ENCODE data around the gene PARP14.
"Not testable (repeated sequence)": the region's sequence is repeated elsewhere in the genome, so short reads cannot be mapped to it uniquely, and the experiment has no call there.

The PARP14 gene

DNA sequence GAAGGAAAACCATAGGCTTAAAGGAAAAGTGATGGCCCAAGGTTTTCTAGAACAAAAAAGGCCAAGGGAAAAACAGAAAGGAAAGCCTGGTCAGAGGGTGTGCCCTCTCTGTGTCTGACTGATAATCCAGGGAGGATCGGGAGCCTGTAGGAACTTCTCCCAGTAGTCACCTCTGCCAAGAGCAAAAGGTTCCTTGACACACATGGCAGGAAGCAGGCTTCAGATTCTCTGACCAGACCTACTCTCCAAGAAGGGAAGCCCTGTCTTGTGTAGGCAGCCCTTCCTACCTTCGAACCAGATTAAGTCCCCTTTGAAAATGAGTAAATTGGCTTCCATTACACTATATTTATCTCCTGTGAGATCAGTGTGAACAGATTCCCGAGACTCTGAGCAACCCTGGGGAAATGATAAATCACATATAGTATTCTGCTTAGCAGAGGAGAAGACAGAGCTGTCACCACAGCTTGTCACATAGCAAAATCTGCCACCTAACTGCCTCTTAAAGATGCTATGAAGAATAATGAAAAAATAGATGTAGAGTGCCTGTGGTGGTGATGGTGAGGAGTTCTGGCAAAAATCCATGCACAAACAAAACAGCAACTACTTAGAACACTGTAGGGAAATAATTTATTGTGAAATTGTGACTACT is 38.8 kb downstream of the PARP14 start:
- no peak for DNase-seq

DNA sequence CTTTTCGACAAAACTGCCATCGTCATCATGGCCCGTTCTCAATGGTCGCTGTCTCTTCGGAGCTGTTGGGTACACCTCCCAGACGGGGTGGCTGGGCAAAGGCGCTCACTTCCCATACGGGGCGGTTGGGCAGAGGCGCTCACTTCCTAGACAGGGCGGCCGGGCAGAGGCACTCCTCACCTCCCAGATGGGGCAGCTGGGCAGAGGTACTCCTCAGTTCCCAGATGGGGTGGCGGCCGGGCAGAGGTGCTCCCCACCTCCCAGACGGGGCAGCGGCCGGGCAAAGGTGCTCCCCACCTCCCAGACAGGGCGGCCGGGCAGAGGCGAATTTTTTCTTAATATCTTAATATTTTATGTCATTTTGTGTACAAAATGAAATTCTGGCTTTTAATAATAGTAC is 44.5 kb downstream of the PARP14 start:
- no peak for DNase-seq

DNA sequence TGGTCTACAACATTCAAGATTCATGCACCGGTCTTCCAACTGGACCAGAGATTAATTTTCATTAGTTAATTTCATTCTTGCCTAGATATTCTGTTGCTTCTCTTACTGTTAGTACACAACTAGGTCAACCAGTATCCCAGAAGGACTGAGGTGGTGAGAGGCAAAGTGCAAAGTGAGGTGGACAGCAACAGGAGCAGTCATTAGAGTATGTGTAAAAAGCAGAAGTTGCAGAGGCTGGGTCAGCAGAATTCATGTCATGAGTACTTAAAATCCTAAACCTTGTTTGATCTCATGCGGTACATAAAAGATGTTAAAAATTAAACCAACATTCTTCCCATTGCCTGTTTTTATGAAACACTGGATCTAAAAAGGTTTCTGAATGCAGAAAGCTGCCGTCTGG is 46.7 kb downstream of the PARP14 start:
- DNase-seq, result no peak

DNA sequence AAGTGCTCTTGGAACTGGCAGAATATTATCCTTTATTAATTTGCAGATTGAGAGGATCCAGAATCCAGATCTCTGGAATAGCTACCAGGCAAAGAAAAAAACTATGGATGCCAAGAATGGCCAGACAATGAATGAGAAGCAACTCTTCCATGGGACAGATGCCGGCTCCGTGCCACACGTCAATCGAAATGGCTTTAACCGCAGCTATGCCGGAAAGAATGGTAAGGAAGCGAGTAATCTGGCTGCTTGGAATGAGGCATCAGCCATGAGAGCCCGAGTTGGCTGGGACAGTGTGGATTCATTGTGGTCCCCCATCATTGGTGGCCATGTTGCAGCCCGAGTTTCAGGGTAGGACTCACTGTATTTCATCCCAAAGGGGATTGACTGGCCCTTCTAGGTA is 47.1 kb downstream of the PARP14 start:
- no peak for DNase-seq

DNA sequence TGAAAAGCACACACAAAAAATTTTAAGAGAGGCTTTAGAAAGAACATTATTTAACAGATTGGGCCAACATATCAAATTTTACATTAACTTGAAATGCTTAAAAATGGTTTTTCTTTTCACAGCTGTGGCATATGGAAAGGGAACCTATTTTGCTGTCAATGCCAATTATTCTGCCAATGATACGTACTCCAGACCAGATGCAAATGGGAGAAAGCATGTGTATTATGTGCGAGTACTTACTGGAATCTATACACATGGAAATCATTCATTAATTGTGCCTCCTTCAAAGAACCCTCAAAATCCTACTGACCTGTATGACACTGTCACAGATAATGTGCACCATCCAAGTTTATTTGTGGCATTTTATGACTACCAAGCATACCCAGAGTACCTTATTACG is 47.5 kb downstream of the PARP14 start:
- no peak for DNase-seq

DNA sequence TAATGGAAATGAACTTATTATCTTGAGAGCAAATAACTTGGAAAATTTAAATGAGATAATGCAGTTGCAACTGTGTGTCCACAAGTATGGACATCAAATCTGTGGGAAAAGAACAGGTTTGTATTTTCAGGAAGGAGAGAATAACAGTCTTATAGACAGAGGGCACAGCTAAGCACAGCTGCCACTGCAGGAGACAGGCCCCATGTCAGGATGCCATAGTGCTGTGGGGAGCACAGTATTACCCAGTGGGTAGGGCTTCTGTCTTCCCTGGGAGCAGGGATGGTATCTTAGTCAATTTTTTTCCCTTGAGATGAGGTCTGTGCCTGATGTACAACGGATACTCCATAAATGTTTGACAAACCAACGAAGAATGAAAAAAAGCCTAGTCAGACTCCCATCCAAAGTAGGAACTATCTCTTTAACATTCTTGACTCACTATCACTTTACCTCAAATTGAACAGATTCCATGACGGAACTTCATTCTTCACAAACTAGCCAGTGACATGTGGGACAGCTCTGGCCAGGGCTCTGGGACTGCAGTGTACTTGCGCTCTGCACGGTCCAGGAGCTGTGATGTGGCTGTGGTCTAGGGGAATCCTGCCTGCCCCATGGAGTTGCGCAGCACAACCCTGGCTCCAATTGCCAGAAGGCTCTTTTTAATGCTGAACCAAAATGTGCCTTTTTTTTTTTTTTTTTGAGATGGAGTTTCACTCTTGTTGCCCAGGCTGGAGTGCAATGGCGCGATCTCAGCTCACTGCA is 48.3 kb downstream of the PARP14 start:
- no peak for DNase-seq

DNA sequence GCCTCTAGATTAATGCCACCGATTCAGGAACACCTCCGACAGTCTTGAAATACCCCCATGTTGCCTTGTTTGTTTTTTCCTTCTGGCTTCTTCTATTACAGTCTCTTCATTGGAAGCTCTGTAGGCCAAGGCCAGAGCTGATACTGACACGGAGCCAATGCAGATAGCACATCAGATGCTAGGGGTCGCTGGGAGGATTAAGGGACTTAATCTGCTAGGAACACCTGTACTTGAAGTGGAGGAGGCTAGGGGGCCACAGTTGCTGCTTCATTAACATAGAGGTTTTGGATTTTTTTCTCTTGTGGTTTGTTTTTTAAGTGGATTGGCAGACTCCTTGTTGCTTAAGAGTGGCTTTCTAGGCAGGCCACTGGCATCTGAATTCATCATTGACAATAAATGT is 49.6 kb downstream of the PARP14 start:
- DNase-seq, result no peak

DNA sequence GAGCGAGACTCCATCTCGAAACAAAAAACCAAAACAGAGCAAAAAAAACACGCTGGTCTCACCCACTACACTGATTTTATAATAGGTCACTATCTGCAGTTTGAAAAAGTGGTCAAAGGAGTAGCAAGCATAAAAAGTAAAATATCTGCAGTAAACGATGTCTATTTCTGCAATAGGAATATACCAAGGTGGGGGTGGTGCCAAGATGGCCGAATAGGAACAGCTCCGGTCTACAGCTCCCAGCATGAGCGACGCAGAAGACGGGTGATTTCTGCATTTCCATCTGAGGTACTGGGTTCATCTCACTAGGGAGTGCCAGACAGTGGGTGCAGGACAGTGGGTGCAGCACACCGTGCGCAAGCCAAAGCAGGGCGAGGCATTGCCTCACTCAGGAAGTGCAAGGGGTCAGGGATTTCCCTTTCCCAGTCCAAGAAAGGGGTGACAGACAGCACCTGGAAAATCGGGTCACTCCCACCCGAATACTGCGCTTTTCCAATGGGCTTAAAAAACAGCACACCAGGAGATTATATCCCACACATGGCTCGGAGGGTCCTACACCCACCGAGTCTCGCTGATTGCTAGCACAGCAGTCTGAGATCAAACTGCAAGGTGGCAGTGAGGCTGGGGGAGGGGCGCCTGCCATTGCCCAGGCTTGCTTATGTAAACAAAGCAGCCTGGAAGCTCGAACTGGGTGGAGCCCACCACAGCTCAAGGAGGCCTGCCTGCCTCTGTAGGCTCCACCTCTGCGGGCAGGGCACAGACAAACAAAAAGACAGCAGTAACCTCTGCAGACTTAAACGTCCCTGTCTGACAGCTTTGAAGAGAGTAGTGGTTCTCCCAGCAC is 52.3 kb downstream of the PARP14 start:
- DNase-seq, result not testable (repeated sequence)

DNA sequence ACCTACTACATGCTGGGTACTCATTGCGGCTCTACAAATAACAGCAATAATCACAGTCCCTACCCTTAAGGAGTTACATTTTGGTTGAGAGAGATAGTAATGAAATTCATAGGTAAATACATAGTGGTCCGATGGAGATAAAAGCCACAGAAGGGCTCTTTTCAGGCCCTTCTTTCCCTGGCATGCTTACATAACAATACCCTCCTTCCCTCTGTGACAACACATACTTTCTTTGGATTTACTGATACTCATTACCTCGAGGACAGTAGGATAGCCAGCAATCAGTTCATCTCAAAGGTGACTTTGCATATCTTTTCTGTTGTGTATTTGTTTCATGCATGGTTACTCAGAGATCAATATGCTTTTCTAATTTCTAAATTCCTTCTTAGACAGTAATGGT is 58.5 kb downstream of the PARP14 start:
- DNase-seq, result no peak

DNA sequence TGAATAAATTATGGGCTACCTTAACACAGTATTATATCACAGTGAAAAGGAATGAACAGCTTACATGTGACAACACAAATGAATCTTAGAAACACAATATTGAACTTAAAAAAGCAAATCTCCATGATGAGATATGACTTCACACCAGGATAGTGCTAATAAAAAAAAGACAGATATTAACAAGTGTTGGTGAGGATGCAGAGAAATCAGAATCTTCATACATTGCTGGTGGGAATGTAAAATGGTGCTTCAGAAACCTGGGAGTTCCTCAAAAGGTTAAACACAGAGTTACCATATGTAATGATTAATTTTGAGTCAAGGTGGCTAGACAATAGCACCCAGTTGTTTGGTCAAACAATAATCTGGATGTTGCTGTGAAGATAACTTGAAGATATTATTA is 61.6 kb downstream of the PARP14 start:
- no peak for DNase-seq

DNA sequence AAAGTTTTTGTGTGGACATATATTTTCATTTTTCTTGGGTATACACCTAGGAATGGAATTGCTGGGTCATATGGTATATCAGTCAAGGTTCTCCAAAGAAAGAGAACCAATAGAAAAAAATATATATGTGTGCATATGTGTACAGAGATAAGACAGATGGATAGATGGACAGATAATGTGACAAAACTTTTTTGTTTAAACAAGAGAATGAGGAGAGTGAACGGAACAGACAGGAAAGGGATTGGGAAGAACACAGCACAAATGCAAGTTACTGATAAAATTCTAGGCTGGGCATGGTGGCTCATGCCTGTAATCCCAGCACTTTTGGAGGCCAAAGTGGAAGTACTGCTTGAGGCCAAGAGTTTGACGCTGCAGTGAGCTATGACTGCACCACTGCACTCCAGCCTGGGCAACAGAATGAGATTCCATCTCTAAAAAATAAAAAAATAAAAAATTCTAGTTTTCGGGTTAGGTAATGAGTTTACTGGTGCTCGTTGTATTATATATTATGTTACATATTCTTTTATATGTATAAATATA is 63.0 kb downstream of the PARP14 start:
- DNase-seq, result no peak

DNA sequence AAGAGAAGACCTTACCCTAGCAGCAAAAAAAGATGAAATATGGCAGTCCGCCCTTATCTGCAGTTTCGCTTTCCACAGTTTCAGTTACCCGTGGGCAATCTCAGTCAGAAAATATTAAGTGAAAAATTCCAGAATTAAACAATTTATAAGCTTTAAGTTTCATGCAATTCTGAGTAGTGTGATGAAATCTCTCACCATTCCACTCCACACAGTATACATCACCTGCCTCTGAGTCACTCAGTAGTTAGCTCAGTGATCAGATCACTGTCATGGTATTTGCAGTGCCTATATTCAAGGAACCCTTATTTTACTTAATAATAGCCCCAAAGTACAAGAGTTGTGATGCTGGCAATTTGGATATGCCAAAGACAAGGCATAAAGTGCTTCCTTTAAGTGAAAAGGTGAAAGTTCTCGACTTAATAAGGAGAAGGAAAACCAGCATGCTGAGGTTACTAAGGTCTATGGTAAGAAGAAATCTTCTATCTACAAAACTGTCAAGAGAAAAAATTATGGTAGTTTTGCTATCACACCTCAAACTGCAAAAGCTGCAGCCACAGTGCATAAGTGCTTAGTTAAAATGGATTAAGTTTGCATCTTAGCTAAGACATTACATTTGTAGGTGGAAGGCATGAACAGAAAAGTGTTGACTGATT is 64.9 kb downstream of the PARP14 start:
- no peak for DNase-seq

DNA sequence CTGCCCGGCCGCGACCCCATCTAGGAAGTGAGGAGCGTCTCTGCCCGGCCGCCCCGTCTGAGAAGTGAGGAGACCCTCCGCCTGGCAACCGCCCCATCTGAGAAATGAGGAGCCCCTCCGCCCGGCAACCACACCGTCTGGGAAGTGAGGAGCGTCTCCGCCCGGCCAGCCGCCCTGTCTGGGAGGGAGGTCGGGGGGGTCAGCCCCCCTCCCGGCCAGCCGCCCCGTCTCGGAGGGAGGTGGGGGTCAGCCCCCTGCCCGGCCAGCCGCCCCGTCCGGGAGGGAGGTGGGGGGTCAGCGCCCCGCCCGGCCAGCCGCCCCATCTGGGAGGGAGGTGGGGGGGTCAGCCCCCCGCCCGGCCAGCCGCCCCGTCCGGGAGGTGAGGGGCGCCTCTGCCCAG is 66.7 kb downstream of the PARP14 start:
- DNase-seq, result not testable (repeated sequence)

DNA sequence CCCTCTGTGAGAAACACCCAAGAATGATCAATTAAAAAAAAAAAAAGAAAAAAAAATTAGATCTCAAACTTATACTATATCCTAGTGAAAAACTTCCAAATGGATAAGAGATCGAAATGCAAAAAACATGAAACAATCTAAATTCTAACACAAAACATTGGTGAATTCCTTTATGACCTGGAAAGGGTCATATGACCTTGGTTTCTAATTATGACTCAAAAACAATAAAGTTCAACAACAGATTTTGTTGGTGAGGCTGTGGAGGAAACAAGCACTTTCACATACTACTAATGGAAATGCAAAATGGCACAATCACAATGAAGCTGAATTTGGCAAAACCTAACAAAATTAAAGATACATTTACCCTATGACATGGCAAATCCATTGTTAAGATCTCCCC is 67.7 kb downstream of the PARP14 start:
- no peak for DNase-seq

DNA sequence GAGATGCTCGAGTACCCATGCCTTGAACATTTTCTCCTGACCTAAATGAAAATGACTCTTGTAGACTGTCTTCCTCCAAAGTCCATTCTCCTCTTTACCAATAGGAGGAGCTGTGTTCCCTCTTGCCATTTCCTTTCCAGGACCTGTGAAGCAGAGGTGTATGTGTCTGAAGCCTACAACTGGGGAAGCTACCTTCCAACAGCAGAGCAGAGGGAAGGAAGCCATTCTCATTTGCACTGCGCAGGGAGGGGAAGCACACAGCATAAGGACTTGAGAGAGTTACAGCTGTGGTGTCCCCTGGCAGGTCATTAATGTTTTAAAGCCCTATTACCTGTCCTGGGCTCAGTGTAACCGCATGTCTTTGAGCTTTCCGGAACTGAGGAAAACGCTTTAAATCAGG is 74.3 kb downstream of the PARP14 start:
- DNase-seq, result no peak

DNA sequence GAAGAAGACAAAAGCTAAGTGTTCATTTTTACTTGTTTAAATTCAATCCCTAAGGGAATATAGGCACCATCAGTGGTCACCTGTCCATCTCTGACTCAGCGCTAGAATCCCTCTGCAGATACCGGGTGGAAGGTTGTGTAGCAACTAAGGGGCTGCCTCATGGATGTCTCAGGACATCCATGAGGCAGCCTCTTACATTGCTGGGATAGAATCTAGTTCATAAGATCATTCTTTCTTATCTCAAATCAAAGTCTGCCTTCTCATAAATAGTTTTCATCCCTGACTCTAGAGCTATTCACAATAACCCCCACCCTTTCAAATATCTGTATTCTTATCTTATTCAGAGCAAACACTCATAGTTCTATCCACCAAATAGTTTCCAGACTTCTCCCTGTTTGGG is 74.9 kb downstream of the PARP14 start:
- no peak for DNase-seq

DNA sequence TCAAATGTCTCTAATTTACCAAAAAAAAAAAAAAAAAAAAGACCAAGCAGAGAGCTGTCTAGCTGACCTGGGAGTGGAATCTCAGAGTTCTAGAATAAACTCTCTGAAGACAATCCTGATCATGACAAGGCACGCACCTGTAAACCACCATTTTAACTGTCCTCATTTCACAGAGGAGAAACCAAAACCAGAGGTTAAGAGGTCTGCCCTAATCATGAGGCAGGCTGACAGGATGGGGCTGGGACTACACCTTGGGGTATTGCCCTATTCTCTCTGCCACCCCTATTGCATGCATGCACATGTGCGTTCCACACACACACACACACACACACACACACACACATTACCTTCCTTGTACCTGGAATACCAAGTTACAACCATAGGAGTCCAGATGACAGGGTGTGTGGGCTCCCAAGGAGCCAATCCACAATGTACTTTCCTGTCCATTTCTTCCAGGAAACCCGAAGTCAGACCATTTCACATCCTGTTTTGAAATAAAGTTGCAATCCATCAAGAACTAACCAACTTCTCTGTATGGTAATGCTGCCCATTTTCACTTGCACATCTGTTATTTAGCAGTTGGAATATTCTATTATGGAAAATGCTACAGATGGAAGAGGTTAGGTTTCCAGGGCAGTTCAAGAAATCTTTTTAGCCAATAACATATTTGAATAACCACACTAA is 78.4 kb downstream of the PARP14 start:
- DNase-seq, result no peak

DNA sequence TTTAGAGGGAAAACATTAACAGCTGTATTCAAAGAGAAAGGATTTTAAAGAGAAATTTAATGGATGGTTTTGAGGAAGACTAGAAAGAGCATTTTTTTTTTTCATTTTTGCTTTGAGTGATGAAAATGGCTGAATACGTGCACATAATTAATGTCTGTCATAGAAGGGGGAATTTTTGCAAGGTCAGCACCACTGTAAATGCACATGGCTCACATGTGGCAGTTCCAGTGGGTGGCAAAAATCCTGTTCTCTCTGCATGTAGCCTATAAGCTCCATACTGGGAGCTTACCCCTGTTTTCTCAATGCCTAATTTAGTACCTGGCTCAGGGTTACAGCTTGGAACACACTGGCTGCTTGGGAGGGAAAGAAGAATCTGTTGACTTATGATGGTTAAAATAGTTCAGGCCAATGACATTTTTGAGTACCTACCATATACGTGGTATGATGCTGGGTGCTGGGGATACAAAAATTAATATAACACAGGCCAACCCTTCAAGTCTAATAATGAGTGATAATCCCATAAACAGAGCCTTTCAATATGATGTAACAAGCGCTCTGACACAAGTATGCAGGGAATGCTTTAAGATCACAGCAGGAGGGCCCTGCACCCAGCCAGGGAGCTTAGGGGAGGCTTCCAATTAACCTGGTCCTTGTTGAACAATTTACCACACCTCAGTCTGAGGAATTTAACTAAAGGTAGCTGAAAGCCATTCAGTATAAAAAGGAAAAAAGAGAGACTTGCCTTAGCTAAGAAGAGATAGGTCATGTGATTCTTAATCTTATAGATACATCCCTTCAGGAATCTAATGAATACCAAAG is 80.0 kb downstream of the PARP14 start:
- no peak for DNase-seq

DNA sequence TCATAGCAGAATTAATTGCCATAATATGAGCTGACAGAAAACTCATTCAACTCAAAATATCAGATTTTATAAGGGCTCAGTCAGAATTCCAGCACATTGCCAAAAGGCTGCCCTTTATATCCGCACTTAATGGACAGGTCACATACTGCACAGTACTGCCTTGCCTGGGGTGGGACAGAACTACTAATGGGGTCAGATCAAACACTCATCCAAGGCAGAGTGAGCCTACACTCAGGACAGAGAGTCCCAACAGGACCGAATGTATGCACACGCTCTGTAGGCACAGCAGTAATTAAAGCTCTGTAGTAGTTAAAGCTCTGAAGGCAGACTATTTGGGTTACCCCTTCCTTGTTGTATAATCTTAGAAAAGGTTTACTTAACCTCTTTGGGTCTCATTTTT is 85.8 kb downstream of the PARP14 start:
- DNase-seq, result no peak

DNA sequence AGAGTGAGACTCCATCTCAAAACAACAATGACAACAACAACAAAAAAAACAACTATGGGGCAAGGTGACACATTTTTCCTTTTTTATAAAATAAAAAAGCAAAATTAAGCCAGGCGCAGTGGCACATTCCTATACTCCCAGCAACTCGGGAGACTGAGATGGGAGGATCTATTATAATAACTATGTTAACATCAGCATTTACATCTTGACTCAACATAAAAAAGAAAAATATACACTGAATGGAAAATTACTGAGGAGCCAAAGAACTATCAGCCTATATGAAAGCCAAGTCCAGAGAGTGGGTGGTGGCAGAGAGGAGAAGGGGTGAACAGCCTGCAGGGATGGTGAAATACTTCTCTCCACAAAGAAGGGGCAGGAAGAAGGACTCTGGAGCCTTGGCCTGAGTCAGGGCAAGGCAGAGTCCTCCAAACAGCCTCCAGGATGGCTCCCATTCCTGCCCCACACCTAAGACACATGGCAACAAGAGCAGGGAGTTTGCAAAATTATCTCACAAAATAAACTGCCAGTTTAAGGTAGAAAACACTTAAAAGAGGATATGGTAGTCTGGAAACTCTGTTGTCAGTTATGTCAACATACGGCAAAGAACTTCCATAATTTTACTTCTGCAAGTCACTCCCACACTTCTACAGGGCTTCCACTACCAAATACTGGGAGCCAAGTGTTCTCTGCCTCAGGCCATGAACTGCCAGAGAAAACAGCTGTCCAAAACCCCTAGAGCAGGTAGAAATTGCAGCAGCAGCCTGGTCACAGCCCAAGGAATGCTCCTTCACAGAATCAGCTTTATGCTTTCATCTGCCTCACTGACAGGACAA is 87.1 kb downstream of the PARP14 start:
- DNase-seq, result no peak

Measured in NCI-H748 treated with DMSO at 0.1 percent for 48 hours (cell line).